AG20443 (cell line): ENCODE results near the gene STON2.
A peak's percentile ranks its signal among the peaks of the same experiment; 100 is the strongest.

Experiments used
- DNase-seq: peaks from one replicate; pipeline ENCODE4 v3.0.0; 2012; ENCODE audit warnings: low spot score, mixed read lengths

Gene STON2

DNA sequence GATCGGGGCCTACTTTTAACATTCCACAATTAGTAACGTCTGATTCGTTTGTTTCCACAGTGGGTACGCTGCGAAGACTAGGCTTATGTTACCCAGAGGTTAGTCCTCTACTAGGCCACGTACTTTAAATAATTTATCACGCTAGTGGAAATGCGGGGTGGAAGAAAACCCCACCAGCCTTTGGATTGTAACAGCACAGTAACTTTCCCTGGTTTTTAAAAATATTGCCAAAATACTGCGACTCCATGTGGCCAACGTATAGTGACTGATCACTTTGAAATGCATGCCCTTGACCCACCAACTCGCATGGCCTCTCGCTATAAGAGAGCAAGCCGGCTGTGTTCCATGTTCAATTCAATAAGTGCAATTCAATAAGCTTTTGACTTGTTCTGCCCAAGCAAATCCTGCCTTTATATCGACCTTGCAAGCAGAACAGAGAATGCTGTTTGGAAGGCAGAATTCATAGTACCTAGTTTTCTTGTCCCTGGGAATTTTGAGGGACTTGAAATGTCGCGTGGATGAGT lies 178.5 kb downstream of the STON2 start:
- DNase-seq: no peak

DNA sequence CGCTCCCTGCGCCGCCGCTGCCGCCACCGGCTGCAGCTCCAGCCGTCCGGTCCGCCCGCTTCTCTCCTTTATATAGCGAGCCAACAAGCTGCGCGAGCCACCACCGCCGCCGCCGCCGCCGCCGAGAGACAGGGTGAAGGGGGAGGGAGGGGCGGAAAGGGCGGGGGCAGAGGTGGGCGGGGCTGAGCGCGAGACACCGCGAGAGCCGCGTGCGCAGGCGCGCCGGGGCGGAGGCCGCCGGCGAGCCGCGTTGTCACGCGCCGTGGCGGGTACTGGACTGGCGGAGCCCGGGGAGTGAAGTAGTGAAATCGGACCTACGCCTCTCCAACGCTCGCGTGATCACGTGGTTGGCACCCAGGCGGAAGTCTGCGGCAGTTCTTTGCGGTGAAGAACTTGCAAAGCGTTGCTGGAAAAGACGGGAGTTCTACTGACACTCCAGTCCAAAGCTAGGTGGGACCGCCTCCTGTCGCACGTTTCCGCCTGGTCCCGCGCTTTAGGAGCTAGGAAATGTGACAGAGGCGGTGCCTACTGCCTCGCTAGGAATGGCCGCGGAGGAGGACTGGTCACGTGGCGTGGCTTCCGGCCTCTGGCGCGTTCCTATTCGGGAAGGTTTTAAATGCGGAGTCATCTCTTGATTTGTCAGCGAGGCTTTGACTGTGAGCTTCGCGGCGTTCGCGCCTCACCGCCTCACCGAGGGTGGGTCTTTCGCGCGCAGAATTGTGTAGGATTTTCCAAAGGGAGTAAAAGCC lies 179.1 kb downstream of the STON2 start, which contains the start of gene GTF2A1:
Gene GTF2A1, minus strand, starts transcription at position 130 of the 749 bp plus-strand sequence. CDS start 441 bp downstream, outside the sequence.
- peak; percentile 98 for DNase-seq

DNA sequence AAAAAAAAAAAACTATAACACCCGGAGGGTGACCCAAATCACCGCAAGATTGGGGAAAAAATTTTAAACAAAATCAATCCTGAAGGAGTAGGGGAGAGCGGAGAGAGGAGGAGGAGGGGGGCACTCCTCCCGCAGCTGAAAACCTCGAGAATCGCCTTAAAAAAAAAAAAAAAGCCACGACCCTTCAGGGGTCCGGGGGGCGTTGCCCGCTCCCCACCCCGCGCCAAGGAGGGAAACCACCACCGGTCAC lies 179.6 kb downstream of the STON2 start:
- DNase-seq: no peak

GRCh38 chr14:81219759-81220579 lies 180.2 kb downstream of the STON2 start:
- peak; percentile 68 for DNase-seq

- DNase-seq: peak; percentile 89
Measured at GRCh38 chr14:81219210-81219758, 180.8 kb downstream of the STON2 start.

DNA sequence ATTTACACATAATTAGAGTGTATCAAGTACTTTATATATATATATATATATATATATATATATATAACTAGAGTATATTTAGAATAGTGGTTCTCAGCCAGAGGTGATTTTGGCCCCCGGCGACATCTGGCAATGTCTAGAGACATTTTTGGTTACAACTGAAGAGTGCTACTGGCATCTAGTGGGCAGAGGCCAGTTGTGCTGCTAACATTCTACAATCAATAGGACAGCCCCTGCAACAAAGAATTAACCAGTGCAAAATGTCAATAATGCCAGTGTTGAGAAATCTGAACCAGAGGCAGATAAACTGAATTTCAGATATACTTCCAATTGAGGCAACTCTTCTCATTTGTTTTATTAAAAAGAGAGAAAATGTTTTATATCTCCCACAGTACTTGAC lies 188.3 kb downstream of the STON2 start:
- DNase-seq: peak; percentile 17
